HG03342 (cell line): ENCODE results near the gene ANGPTL4.
A peak's percentile ranks its signal among the peaks of the same experiment; 100 is the strongest.
"Not testable (repeated sequence)": the region's sequence is repeated elsewhere in the genome, so short reads cannot be mapped to it uniquely, and the experiment has no call there.

Experiments used
- ATAC-seq: cut with Tn5 transposase; IDR thresholded peaks from one replicate; pipeline ENCODE4 v1.9.1; 2021; ENCODE audit warnings: mild to moderate bottlenecking, moderate library complexity; ENCODE audit not compliant: unreplicated experiment

Gene ANGPTL4

GRCh38 chr19:8388612-8388958 lies 24.6 kb downstream of the ANGPTL4 start:
- no peak for ATAC-seq

- ATAC-seq, result peak; percentile 85
Measured at GRCh38 chr19:8389891-8390616, 26.1 kb downstream of the ANGPTL4 start, which contains the start of gene RAB11B. Gene RAB11B (plus strand): TSS chr19:8390360. CDS start chr19:8390417, 57 bp downstream.

DNA sequence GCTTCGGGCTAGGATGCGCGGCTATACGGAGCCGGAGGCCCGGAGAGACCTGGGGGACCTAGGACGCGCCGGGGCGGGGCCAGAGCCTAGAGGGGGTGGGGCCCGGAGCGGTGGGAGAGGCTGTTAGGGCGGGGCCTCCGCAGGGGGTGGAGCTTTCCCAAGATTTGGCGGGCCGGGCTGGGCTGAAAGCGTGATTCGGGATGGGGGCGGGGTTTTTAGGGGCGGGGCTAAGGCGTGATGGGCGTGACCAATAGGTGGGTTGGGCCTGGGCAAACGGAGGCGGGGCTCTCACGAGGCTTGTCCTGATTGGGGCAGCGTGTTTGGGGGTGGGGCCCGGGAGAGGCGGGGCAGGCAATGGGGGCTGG lies 26.6 kb downstream of the ANGPTL4 start:
- peak; percentile 49 for ATAC-seq

DNA sequence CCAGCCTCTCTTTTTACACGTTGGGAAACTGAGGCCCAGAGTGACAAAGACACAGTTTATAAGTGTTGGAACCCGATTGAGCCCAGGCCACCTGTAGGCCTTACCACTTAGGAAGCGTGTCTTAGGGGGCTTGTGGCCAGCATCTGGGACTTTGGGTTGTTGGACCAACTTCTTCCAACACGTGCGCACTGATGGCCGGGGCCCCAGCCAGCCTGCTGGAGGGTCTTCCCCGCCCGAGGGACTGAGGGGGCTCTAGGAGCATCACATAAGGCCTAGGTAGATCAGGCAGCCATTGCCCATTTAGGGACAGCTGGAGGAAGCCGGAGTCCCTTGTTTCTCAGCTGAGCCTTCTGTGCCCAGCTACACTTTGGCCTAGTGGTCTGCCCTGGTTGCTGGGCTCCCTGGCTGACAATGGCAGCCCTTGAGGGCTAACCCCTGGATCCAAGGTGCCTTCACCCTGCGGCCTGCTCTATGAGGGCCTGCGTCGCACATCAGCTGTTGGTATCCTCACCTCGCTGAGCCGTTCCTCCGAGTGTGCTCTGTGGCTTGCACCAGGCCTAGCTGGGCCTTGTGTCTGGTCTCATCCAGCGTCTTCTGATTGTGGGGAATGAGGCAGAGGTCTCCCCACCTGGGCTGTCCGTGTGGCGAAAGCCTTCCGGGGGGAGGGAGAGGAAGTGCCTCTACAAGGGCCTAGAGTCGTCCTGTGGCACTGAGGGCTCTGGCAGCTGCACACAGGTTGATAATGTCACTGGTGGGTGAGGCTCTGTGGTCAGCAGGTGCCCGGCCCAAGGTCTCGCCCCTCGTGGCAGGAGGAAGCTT lies 27.5 kb downstream of the ANGPTL4 start:
- no peak for ATAC-seq

- ATAC-seq, result no peak
Measured at GRCh38 chr19:8392017-8392591, 28.1 kb downstream of the ANGPTL4 start.

- no peak for ATAC-seq
Measured at GRCh38 chr19:8393192-8393870, 29.4 kb downstream of the ANGPTL4 start.

DNA sequence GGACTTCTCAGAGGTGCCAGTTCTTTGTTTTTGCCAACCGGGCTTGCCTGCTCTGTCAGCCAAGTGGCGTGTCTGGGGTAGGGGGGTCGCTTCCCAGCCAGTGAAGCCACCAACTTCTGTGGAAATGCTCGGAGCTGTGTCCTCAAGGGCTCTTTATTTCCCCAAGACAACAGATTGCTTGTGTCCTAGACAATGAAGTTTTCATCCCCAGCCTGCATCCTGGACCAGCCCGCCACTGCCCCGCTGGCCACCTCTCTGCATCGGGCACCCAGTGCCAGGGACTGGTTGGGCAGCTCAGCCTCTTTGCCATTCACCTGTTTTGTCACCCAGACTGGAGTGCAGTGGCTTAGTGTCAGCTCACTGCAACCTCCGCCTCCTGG lies 29.9 kb downstream of the ANGPTL4 start:
- ATAC-seq, result no peak

GRCh38 chr19:8395621-8396082 lies 31.7 kb downstream of the ANGPTL4 start:
- ATAC-seq, result no peak

DNA sequence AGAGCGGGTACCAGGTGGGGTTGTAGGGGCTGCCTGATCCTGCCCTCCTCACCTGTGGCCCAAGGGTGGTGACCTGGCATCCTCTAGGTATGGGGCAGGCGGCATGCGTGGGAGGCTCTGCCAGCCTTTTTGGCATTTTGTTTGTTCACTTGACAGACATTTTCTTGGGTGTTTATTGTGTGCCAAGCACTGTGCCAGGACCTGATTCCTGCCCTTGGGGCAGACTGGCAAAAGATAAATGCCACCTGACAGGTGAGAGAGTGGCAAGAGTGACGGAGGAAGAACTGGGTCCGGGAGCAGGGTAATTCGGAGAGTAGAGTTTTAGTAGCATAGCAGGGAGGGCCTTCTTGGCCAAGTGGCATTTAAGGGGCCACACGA lies 32.2 kb downstream of the ANGPTL4 start:
- ATAC-seq, result no peak

- ATAC-seq, result no peak
Measured at GRCh38 chr19:8396563-8397203, 32.7 kb downstream of the ANGPTL4 start.

GRCh38 chr19:8397271-8397670 lies 33.3 kb downstream of the ANGPTL4 start:
- ATAC-seq, result no peak

DNA sequence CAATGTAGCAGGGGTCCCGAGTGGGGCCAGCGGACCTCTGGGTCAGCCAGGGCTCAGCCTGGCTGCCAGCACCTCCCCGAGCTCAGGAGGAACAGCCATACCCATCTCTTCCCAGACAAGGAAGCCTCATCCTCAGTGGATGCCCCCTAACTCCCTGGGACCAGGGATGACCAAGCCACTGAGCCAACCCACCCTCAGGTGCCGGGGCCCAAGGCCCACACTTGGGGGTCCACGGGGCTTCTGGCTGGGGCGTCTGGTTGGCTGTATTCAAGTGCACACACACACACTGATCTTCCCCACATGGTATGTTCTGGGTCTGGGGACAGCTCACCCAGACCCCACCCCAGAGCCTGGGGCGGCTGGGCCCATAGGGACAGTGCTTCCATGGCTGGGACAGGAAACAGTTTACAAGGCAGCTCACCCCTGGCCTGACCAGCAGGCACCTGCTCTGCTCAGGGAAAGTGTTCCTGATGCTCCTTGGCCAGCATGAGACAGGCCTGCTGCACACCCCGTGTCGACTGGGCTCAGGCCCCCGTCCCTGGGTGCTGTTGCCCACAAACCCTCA lies 33.9 kb downstream of the ANGPTL4 start:
- ATAC-seq, result no peak

DNA sequence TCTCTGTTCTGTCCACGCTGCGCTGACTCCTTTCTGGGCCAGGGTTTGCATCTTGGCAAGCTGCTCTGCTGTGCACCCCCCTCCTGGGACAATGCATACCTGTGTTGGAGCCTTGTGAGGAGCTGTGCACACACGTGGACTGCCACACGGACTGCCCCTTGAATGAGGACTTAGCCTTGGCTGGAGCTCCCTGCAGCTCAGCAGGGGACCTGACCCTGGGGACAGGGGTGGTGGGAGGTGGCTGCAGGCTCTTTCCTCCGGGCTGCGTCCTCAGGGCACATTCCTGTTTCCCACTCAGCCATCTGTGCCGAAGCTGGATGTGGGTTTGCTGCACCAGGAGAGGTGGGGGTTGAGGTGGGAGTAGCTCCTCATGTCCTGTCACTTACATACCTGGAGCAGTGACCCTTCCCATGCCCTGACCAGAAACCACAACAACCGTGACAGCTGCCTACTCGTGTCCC lies 34.4 kb downstream of the ANGPTL4 start:
- ATAC-seq, result no peak

DNA sequence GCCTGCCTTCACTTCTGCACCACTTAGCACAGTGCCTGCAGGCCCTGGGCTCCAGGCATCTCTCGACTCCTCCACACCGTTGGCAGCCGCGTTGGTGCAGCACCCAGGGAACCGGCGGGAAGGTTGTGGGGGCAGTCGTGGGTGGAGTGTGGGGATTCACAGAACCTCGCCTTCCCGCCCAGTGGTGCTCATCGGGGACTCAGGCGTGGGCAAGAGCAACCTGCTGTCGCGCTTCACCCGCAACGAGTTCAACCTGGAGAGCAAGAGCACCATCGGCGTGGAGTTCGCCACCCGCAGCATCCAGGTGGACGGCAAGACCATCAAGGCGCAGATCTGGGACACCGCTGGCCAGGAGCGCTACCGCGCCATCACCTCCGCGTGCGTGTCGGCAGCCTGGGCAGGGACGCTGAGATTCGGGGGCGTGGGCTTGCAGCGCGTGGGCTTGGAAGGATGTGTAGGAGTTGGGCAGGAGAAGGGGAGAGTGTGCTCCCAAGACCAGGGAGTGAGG lies 35.8 kb downstream of the ANGPTL4 start:
- no peak for ATAC-seq

GRCh38 chr19:8401981-8402411 lies 38.0 kb downstream of the ANGPTL4 start:
- no peak for ATAC-seq

- ATAC-seq, result no peak
Measured at GRCh38 chr19:8403098-8403819, 39.3 kb downstream of the ANGPTL4 start.

DNA sequence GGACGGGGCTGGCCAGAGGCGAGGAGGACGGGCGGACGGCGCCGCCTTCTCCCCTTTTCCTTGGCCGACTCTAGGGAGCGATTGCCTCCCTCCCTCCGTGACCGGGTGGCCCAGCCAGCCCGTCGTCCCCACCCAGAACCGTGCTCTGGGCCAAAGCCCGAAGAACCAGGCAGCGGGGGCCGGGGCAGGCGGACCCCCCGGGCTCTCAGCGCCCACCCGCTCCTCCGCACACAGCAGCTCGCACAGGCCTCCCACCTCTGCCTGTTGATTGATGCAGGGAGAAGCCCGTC lies 39.8 kb downstream of the ANGPTL4 start:
- no peak for ATAC-seq

DNA sequence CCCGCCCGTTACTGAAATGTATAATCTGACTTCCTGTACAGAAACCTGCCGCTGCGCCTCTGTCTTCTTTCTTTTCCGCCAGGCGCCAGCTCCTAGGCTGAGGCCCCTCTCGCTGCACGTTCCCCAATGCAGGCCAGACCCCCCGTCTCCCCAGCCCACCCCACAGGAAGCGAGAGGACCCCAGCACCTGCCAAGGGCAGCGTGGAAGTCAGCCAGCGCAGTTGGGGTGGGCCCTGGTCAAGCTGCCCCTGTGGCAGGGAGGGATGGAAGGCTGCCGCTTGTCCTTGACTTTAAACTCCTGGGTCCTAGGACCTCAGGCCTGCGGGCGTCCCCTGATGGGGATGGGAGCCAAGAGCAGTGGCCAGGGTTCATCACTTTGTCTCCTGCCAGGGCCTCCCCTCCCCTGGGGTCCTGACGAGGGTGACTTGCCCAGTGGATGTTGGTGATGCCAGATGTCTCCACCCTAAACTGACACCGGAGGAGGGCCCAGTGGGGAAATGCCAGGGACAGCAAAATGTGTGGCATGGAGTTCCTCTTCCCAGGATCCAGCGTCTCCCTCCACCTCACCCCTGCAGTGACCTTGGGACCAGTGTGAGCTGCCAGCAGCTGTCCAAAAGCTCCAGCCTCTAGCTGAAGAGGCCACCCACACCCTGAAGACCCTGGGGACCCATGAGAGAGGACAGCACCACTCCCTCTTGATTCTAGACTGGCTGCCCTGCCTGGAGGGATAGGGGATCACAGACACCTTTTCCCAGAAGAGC lies 40.6 kb downstream of the ANGPTL4 start:
- ATAC-seq, result no peak

GRCh38 chr19:8410718-8411117 lies 46.8 kb downstream of the ANGPTL4 start:
- ATAC-seq, result not testable (repeated sequence)
